ENCODE data around the gene MED9.

GRCh38 chr17:17457680-17458079, 19.1 kb upstream of the MED9 start:
- TF ChIP-seq CTCF (IDR thresholded peaks at IDR 0.05) (no peak), POLR2A (IDR thresholded peaks at IDR 0.05) (no peak)

All from esophagus squamous epithelium (tissue), 4 donors.